Posterior cingulate gyrus (tissue), 11 donors: ENCODE data around the gene TENT4A.

Source experiments
- DNase-seq, 10 donors: peaks; one replicate each; pipeline versions ENCODE4 v3.0.0 to v3.0.0-alpha.2; 2020 to 2021; ENCODE audit warnings: mixed read lengths in 3 of 10
- intact Hi-C: fragments of 100-400 bp; cut with DNase I; formaldehyde crosslinking; loops from one replicate; pipeline ENCODE4 v1.15.1; 2023

The TENT4A gene

DNA sequence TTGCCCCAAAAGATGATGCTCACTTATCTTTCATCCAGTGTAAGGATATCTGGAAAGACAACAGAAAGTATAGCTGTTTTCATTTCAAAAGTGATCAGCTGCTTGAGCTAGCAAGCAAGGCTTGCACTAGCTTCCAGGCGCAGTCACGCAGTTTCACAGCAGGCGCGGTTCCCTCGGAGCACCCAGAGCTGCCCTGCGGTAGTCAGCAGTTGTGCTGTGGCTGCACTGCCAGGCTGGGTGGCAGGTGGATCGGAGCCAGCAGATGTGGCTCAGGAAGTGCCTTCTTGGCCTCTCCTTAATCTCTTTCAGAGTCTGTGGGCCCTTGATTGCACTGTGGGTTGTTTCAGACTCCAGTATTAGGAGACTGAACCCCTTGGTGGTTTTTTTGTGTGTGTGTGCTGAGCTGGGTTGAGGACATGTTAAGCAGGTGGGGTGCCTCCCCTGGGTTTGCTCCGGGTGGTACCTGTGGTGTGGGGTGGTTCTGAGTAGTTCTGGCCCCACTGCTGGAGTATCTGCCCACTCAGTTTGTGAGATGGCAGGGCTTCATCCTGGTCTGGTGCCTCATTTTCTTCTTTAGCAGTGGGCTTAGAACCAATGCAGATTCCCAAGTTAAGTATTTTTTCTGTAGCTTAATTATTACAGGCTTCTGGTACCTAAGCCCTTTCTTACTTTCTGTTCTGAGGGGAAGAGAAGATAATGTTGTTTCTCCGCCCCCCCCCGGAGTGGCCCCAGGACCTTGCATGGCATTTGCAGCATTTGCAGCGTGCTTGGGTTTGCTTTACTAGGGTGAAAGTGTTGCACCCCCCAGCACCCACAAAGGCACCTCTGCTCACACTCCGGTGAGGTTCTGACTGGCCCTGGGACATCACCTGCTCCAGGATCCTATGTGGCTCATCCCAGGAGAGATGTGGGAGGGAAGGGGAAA is 16.4 kb downstream of the TENT4A start:
- peak in 5 of 10 donors; percentile 46 to 90 (median 84) for DNase-seq
- intact Hi-C loops, result no loop called here

DNA sequence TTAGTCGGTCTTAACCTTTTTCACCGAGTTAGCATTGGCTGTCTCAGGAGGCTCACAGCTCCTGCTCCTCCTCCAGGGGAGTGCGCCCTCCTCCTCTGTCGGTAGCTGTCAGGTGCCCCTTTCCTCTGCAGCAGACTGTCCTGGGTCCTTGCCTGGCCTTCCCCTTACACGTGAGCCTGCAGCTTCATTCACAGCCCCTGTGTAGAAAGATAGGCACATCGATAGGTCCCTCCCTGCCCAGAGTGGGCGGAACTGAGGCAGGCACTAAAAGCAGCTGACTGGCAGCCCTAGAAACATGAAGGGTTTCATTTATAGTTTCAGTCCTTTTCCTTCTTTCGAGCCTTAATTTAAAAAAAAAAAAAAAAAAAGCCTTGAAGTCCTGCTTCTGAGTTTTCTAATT is 17.2 kb downstream of the TENT4A start:
- intact Hi-C loops, result no loop called here
- DNase-seq, result peak in 2 of 10 donors; percentile 38 to 85

DNA sequence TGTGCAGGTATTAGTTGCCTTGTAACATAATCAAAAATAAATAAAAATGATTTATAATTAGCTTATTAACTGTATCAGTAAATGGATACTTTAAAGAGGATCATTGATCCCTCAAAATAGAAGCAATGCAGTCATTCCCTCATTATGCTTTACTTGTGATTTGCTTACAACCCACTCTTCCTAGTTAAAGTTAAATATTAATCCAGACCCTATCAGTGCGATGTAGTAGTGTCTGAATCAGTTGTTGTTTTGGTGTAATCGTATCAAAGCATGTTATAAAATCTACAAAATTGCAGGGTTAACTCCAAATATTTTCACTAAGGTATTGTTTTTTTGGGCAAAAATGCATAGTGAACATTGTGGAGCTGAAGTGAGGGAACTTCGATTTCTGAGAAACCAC is 17.6 kb downstream of the TENT4A start:
- intact Hi-C loops, result no loop called here
- DNase-seq, result no peak

DNA sequence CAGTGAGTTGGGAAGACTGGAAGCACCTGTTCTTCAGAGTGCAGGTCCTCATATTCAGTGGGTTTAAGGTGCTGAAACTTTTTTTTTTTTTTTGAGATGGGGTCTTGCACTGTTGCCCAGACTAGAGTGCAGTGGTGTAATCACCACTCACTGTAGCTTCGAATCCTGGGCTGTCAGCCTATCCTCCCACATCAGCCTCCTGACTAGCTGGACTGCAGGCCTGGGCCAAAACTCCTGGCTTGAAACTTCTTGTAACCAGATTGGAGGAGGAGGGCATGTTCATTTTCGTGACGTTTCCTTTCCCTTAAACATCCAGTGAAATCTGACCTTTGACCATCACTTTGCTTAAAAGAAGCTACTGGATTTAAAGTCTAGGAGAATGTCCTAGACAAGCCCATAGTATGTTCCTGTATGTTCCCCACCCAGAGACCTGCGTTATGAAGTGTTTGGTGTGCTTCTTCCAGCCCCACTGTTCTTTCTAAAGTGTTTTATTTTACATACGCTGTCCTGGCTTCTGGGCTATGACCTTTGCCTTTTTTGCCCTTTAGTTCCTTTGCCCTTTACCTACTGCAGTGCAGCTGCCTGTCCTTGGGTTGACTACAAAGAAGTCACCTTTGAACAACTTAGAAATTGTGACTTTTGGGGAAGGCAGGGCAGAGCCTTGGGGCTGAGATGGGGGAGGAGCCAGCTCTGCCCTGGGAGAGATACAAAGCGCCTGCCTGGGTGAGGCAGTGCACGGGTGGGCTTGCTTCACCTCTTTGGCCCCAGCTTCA is 18.4 kb downstream of the TENT4A start:
- DNase-seq, result peak in 1 of 10 donors; percentile 27
- intact Hi-C loops, result no loop called here

DNA sequence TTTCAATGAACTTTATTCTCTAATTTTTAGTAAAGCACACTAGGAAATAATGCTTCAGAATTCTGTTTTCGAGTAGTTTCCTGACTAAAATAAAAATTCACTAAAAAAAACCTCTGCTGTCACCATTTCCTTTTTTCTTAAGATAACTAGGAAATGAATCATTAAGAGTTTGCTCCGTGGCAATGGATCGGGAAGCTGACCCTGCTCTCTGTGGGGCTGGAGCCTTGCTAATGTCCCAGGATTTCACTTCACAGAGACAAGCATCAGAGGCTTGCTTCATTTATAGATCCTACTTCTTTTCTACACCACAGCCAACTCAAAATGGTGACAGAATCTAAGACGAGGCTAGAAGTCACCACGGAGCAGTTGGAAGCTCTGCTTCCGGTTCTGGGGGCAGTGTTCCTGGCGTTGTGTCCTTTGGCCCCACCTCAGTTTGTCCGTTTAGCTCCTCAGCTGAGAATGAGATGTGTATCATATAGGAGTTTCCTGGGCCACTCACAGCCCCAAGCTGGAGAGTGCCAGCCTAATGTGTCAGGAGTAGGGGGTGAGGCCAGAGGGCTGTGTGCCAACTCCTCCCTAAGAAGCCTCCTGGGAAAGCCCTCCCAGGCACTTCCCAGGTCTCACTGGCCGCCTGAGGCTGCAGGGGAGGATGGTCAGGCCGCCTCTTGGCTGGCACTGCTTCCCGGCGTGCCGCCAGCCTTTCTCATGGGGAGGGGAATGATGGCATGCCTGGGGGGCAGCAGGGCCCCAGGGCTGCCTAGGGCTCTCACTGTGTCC is 19.6 kb downstream of the TENT4A start:
- DNase-seq, result peak in 3 of 10 donors; percentile 36 to 84 (median 83)
- intact Hi-C loops, result no loop called here

DNA sequence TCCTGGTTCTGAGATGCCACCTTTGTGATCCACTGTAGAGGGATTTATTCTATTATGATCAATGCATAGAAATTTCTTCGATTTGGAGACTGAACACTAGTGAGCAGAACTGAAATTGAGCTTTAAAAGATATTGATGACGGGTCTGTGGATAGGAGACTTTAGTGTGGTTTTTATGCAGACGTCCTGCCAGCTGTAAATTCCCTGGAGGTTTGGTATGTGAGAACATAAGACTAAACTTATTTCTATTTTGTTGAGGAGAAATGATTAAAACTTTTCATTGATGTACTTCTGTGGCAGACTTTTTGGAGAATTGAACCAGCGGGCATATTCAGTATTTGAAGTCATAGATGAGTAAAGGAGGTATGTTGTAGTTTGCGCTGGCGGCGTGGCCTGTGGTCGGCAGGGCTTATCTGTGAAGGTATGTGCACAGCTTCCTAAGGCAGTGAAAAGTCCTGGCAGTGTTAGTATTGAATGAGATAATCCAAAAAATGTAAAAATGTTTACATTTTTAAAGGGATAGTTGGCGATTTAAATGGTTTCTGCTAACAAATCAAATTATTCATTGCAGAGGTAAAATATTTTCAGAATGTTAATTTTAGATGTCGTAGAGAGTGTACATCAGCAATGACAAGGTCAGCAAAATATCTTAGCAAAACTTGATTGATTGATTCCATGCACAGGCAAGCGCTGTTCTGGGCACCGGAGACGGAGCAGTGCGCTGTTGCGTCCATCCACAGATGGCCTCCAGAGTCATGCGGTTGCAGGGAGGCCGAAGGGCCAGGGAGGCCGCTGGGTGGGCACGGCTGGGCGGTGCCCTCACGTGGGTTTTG is 20.4 kb downstream of the TENT4A start:
- peak in 2 of 10 donors; percentile 69 to 75 for DNase-seq
- intact Hi-C loops, result no loop called here

DNA sequence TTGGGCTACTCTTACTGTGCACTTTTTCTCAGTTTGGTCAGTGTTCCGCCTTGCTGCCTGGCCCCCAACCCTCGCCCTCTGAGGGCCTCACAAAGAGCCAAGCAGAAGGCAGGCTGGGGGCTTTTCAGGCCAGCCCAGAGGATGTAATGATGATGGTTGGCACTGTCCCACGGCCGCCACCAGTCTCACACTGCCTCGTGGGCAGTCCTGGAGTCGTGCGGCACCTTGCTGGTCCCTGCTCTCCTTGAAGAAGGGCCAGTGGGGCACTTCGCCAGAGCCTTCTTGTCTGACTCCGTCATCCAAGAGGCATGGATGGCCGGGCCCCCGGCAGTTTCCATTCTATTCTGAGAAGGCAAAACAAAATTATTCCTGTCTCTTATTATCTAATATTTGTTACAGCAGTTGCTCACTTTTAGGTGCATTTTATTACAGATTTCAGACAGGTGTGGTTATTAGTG is 21.0 kb downstream of the TENT4A start:
- intact Hi-C loops, result no loop called here
- peak in 2 of 10 donors; percentile 80 to 88 for DNase-seq

DNA sequence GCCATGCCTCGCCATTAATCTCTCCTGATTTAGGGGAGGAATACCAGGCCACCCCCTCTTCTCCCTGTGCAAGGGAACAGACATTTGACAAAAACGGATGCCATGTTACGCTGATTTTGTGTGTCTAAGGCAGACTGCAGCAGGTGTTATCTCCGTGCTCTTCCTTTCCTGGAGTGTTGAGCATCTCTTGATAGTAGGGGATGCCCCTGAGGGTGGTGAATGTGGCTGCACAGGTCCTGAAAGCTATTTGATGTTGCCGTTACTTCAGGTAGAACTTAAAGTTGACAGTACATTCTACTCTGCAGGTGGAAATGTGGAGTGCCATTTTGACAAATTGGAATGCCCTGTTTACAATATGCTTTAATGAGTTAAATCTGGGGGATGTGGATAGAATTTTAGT is 21.5 kb downstream of the TENT4A start:
- intact Hi-C loops, result no loop called here

DNA sequence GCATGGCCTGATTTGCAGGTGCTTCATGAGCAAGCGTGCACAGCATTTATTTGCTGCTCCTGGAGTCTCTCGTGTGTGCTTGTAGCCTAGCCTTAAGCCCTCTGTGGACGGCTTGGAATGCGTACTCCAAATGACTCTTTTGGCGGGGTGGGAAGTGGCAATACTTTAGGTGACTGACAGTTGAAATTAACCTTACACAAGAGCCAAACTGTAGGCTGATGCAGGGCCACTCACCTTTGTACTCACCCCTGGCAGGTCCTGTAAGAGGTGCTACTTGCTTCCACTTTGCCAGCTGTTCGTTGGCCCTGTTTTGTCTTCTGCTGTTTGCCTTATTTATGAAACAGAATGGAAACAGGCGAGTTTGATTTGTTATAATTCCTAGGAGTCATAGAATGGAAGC is 22.9 kb downstream of the TENT4A start:
- DNase-seq, result peak in 1 of 10 donors; percentile 35
- intact Hi-C loops, result no loop called here

More for the DNA sequence above, 21.5 kb downstream of the TENT4A start:
- DNase-seq, result no peak

DNA sequence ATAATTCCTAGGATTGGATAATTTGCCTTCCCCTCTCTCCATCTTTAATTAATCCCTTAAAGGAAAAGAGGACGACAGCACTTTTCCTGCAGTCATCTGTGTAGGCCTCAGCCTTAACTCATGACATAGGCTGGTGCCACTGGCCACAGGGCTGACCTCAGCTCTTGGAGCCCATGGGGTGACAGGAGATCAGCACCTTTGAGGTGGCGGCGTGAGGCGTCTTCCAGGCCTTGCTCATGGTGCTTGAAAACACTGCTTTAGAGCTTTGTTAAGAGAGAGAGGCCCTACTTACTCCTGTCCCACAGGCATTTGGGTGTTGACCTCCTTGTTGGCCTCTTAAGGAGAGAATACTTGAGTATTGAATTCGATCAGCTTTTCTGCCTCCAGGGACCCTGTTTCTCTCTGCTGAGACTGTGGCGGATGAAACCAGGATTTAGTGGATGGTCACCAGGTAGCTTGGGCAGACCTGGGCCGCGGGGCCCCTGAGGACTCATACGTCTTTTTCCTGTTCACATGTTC is 23.4 kb downstream of the TENT4A start:
- intact Hi-C loops, result no loop called here
- DNase-seq, result peak in 1 of 10 donors; percentile 27

DNA sequence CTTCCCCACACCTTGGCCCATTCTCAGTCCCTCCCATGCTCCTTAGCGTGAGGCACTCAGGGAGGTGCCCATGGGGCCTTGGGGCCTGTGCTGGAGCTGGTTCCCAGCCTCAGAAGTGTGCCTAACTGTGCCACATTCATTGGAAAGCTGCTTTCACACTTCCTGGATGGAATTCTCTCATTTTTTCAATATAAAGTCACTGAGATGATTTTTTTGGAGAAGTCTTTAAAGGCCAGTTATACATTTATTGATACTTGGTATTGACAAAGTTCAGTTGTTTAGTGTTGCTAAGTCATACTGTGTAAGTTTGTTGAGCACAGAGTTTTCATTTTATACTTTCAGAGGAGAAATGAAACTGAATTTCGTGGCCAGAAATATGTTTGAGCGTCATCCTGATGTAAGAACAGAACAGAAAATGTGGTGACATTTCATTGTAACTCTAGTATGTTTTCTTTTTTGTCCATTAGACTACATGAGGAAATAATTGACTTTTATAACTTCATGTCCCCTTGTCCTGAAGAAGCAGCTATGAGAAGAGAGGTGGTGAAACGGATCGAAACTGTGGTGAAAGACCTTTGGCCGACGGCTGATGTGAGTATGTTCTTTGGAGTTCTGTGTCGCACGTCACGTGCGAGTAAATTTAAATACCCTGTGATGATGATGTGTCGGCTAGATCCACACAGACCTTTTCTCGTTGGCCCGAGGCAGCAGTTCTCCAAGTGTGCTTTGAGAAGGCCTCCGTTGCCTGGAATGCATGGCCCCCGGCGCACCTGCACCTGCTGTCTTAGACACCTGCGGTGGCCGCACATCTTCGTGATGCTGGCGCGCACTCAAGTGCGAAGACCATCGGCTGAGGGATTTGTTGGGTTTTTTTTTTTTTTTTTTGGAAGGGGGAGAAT is 24.1 kb downstream of the TENT4A start:
- DNase-seq, result peak in 1 of 10 donors; percentile 61

DNA sequence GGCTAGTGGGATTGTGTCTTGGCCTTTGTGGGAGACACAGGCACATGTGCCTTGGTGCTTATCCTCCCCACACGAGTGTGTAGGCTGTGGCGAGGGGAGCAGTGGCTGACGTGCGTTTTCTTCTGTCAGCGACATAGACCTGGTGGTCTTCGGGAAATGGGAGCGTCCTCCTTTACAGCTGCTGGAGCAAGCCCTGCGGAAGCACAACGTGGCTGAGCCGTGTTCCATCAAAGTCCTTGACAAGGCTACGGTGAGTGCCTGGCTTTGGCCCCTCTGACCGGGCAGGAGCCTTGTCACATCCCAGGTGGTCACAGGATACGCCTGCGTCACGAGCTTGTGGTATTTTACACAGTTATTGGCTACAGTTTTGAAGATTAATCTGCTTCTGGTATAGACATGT is 26.4 kb downstream of the TENT4A start:
- DNase-seq, result peak in 2 of 10 donors; percentile 55 to 59
- intact Hi-C loops, result loop anchor here (10.0 kb wide), 2 partner anchors 105 to 1245 kb away; partner anchors contain the start of genes NSUN2 and SRD5A1

More for the DNA sequence above, 24.1 kb downstream of the TENT4A start:
- intact Hi-C loops, result no loop called here

DNA sequence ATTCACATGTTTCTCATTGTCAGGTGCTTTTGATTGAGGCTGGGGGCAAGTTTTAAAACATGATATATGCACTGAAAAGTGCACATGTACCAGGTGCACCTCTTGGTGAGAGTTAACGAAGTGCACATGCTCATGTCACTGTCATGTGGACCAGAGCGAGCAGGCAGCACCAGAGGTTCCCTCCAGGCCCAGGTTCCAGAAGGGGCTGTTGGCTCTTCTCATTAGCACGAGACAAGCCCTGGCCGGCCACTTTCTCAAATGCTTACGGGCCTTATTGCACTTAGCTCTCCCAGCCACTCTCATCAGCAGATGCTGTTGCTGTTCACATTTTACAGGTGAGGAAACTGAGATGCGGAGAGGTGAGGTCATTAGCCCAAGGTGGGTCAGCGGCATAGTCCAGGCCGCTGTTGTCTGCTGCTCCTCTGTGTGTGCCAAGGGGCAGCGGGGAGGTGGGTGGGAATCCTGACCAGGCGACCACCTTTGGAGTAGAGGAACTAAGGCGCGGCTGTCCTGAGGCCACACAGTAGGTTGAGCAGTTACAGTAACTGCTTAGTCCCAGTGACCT is 27.4 kb downstream of the TENT4A start:
- peak in 1 of 10 donors; percentile 38 for DNase-seq
- intact Hi-C loops, result loop anchor here (10.0 kb wide), 2 partner anchors 106 to 1246 kb away; partner anchors contain the start of genes NSUN2 and SRD5A1

DNA sequence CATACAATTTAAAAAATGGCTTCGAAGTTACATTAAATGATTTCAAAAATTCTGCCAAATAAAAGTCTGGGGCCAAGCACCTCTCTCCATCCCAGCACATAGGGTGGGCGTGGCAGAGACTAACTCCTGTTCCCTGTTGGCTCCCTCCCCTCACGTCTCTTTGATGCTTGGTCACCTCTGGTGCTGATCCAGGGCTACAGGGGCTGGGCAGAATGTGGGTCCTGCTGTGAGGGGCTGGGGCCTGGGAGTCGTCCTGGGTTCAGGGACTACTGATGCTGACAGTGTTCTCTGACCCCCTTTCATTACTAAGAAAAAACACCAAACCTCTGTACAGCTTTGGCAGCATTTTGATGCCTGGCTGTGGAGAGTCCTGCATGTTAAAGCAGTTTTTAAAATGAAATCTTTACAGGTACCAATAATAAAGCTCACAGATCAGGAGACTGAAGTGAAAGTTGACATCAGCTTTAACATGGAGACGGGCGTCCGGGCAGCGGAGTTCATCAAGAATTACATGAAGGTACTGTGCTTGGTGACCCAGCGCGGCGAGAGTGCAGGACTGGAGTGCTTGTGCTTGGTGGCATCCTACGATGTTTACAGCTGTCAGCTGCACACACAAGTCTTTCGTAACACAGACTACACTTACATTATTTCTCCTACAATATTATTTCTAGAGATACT is 29.0 kb downstream of the TENT4A start:
- peak in 1 of 10 donors; percentile 67 for DNase-seq
- intact Hi-C loops, result loop anchor here (10.0 kb wide), 2 partner anchors 107 to 1247 kb away; partner anchors contain the start of genes NSUN2 and SRD5A1

DNA sequence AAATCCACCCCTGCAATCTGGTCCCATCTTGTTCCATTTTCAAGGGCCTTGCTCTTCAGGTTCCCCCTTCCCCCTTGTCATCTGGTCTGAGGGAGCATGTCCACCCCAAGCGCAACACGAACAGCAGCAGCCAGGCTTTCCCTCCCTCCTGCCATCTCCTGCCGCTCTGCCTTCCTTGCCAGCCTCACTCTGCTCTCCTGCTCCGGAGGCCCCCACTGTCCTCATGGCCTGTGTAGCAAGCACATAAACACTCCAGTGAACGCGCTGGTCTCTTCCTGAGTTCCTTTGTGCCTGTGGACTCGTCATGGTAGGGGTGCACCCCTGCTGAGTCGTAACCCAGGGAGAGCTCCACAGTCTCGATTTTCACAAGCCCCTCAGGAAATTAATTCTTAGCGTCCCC is 29.9 kb downstream of the TENT4A start:
- peak in 1 of 10 donors; percentile 80 for DNase-seq
- intact Hi-C loops, result loop anchor here (10.0 kb wide), 2 partner anchors 108 to 1248 kb away; partner anchors contain the start of genes NSUN2 and SRD5A1

DNA sequence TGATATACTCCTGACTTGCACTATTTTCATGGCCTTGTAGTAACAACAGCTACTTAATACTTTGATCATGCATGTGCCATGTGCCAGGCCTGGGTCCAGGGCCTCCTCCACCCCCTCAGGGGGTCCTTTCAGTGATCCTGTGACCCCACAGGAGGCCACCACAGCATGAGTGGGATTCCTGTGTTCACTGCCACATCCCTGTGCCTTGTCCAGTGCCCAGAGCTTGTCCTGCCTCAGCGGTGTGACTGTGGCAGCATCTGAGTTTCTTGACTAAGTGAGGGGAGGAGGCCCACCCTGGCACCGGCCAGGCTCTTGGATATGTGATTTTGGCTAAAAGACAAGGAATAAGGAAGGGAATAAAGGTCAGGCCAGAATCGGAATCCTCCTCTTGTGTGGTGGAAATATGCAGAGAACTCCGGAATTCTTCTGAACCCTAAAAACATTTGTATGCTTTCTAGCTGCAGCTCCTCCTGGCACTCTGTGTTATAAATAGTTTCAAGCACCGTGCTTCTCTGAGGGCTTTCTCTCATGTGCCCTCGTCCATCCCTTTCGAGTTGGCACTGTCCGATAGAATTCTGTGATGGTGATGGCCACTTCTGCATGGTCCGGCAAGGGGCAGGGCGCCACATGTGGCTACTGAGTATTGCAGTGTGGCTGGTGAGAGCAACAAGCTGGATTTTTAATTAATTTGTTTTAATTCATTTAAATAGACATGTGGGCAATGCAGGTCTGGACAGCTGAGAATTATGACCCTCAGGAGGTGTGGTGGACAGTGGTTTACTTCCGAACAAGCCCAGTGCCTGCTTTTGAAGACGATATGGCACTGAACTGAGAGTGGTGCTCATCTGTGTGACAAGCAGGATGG is 31.8 kb downstream of the TENT4A start:
- intact Hi-C loops, result loop anchor here (10.0 kb wide), 2 partner anchors 110 to 1250 kb away; partner anchors contain the start of genes NSUN2 and SRD5A1
- DNase-seq, result peak in 2 of 10 donors; percentile 40 to 71
